HG02798 (cell line): ENCODE results near the gene DNM3.

ENCODE experiments used
- ATAC-seq: cut with Tn5 transposase; IDR thresholded peaks from one replicate; pipeline ENCODE4 v1.9.1; 2021; ENCODE audit warnings: mild to moderate bottlenecking; ENCODE audit not compliant: unreplicated experiment, poor library complexity

DNM3 gene

DNA sequence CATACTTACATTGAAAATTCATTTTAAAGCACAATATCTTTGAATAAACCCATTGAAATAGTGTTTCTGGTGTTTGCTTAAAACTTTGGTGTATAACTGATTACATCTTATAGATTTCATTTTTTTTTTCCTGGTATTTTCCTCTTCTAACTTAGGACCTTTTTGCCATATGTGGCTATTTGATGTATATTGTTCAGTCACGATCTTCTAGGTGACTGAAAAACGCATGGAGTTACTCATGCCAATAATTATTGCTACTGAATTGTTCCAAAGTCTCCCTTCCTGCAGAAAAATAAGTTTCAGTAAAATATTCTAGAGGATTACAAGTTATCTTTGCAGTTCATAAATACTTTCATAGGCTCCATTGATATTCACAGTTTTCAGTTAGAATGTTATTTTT lies 556.3 kb downstream of the DNM3 start:
- no peak for ATAC-seq

DNA sequence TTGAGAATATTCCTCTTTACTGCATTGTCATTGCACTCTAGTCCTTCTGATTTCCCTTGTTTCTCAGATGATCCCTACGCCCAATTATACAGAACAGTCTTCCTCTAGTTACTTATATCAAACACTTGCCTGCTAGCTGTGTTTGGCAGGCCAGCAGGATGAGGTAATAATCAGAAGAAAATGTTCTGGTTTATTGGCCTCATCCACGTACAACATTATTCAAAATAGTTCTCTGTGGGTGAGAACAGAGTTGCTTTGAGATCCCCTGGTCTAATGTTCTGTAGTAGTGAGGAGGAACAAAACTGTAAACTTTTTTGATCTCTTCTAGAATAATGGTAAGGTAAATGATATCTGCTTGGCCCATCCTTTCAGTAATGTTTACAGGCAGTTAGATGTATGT lies 556.9 kb downstream of the DNM3 start:
- no peak for ATAC-seq

DNA sequence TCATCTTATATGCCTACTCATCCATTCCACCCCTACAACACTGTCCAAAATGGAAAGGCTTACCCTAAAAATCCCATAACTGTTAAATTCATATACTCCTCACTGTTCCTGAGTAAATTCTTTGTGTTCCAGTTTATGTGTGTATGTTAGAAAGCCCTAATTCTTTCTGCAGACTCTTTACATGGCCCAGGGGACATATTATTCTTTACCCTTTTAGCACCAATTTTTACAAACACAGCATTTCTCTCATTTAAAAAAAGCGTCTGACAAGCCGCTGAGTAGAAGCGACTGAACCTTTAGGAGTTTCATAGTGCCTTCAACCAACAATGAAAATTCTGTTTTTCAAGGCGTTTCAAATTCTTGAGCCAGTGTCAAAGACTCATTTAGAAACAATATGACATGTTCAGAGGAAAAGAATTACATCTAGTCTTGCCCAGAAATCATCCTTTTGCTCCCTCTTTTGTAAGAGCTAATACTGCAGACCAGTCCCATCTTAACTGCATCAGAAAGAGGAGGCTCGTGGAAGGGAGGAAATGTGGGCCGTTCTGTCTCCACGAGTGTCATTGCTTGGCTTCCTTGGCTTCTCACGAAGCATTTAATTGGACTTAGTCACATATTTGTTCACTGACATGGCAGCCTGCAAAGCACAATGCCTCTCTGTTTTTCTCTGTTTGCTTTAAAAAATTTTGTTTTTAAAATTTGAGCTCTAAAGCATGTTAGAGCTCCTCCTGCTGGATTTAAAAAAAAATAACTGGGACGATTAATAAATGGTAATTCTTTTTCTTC lies 557.9 kb downstream of the DNM3 start:
- no peak for ATAC-seq

DNA sequence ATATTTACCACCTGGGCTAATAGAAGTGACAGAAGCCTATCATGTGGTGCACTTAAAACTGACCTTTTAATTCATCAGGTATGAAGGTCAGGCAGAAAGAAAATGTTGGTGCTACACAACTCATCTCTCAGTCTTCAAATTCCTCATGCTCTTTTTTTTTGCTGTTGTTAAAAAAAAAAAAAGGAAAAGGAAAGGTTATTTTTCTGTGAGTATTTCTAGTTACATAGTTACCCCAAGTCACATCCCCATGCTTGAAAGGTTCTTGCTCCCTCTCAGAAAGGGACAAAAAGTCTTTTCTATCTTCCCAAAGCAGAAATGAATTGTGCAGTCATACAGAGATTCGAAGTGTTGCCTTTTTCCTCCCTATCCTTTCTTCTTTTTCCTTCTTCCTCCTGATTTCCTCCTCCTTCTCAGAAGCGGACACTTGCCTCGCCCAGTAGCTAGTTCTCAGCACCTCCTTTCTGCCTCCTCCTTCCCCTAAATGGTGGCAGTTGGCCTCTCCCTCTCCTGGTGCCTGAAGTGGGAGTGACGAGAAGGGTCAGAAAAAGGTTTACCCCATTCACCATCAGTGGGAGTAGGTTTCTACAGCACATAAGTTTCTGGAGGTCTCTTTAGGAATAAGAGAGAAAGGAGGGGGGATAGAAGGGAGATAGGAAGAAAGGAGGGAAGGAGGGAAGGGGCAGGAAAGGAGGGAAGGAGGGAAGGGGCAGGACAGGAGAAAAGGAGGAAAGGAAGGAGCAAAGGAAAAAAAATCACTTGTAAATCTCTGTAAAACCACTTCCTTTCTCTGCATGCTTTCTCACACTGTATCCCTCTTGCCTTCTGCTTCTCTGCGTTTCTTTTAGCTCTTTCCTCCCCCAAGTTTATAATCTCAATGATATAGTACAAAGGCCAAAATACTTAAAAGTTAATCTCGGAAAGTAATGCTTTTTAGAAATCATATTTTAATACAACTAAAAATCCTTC lies 558.7 kb downstream of the DNM3 start:
- no peak for ATAC-seq

DNA sequence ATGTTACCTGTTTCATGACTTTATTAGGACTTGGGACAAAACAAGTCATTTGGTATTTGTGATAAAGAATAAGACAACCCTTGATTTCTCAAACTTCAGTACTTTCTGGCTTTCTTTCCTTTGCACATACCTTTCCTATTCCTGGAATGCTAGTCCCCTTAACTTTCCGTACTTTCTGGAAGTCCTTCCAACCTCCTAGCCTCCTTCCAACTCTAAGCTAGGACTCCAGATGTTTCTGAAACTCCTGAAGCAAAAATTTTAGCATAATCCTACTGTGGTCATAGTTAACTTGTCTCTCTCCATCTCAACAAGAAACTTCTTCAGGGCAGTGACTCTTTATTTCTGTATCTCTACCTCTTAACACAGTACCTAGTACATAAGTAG lies 559.4 kb downstream of the DNM3 start:
- ATAC-seq = no peak

DNA sequence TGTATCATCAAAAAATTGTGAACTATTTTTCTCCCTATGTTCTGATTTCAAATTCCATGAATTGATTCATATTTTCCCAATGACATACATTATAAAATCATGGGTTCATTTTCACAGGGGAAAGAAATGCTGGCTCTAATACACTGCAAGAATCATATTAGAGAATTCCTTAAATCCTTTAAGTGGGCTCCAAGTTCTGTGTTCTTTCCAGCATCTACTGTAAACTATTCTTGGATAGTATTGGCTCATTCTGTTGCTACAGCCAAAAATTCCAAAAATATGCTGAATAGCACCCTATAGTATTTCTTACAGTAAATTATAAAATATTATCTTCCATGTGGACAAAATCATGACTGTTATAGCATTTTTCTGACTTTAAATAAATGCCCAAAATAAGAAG lies 560.2 kb downstream of the DNM3 start:
- no peak for ATAC-seq

DNA sequence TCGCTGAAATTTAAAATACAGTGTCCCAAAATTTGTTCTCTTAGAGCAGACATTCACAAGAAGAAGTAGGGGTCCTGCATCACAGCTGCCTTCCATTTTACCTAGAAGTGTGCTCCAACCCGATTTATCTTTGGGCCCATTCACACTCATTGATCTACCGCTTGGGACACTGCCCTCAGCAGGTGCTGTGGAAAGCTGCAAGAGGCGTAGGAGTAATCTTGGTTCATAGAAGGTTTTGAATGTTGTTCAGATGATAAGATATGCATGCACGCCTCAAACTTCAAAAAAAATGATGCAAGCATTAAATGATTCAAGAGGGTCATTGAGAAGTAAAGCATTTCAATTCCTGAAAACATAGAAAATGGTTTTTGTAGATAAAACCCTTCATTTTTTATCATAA lies 560.6 kb downstream of the DNM3 start:
- ATAC-seq = no peak

DNA sequence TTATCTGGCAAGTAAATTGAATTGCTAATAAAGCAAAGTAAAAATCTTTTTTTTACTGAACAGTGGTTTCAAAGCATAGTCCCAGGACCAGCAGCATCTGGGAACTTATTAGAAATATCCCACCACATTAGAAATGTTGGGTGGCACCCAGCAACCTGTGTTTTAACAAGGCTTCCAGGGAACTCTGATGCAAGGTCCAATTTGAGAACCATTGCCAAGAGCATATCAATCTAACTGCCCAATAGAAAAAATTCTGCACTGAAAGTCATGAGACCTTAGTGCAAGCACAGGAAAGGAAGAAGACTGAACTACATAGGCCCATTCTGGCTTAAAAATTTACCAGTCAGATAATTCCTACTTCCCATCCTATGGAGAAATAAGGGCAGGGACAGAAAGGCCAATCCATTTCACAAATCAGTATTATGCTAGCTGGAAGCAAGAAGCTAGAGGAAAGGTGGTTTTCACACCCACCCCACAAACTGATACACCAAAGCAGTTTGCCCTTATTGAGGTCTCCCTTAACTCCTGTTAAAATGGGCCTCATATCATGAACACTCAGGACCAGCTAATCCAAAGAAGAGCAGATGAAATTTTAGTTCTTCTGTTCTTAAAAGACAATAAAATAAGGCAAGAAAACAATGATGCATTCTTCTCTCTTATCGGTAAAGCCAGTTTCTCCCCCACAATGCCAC lies 561.7 kb downstream of the DNM3 start:
- no peak for ATAC-seq

DNA sequence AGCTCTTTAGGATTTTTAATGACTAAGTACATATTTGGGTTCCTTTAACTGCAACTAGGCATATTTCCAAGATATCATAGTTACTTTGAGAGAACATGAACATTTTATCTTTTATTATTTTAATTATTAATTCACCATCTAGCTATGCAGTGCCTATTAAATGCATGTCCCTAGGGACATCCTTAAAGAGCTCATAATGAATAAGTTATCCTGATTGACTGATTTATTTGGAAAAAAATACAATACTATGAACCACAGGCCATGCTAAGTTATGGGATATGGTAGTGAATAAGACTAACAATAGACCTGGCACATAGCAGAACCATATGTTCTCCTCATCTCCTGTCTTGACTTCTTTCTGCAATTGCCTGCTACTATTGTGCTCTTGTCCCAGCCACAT lies 562.8 kb downstream of the DNM3 start:
- ATAC-seq = no peak

DNA sequence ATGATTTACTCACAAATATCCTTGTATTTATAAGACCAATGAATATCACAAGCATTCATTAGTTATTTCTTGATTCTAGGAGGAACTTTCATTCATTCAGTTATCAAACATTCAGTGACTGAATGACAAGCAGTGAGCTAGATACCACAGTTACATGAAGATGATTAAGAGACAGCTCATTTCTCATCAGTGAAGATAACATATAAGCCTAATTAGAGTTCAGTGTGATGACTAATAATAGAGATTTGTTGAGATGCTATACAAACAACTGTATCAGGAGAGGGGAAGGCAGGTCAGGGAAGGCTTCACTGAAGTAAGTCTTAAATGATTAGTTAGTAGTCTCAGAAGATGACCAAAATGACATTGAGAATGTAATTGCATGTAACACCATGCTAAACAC lies 564.6 kb downstream of the DNM3 start:
- ATAC-seq = no peak

DNA sequence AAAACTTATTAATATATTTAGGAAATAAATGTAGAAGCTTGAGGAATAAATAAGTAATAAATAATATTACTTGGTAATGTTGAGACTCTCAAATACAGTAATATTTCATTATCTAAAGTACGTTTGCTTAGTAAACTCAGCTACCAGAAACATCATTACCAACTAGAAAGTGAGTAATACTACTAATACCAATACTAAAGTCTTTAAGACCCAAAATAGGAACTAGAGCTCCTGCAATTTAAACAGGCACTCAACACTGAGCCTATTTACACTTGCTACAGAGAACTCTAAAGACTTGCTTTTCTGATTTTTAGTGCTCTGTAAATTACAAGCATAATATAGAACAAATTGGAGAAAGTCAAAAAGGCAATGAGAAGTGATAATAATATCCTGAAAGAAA lies 565.7 kb downstream of the DNM3 start:
- no peak for ATAC-seq

DNA sequence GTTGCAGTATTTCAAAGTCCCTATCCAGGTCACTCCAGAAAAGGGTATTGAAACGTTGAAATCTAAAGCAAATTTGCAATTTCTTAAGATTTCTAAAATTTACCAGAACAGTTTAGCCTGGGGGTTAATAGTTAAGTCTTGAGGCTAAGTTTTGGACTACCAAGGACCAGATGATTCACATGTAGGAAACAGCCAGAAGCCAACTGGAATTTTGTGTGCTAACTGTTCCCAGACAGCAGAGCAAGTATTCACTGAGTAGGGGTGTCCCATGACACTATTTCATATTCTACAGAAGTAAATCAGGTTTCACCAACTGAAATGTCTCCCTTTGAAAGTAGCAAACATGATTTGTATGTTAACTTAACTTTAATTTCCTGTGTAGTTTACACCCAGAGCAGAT lies 567.7 kb downstream of the DNM3 start:
- no peak for ATAC-seq

DNA sequence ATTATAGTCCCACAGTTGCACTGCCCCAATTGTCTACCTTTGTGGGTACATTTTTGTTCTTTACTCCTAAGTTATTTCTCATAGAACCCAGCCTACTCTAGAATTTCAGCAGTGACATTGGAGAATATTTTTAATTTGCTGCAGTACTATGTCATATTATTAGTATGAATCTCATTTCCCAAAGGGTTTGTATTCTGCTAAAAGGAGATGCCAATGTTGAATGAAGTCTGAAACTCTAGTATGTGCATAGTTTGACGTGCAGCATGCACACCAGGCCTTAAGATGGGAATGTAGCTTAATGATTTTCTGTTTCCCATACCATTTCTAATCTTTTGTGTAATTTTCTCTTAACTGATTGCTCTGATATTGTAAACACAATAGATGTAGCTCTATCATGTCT lies 568.7 kb downstream of the DNM3 start:
- ATAC-seq = no peak

DNA sequence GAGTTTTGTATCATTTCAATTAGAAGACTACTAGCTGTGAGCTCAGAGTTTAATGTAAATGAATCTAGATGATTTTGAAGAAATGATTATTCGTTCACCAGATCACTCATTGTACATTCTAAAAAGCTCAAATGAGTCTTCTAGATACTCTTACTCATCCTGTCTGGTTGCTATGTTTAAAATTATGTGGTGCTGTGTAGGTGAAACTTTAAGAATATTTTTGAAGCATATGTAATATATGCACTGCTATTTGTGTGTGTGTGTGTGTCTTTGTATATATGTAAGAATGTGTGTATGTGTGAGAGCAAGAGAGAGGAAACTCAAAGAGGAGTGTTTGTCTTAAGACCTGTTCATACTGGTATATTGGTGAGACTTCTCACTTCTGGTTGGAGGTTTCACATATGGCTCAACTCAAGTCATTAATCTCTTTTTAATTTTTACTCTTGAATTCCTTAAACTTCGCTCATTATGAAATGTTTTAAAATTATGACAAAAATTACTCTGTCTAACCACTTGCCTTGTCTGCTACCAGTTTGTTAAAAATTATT lies 570.6 kb downstream of the DNM3 start:
- no peak for ATAC-seq

DNA sequence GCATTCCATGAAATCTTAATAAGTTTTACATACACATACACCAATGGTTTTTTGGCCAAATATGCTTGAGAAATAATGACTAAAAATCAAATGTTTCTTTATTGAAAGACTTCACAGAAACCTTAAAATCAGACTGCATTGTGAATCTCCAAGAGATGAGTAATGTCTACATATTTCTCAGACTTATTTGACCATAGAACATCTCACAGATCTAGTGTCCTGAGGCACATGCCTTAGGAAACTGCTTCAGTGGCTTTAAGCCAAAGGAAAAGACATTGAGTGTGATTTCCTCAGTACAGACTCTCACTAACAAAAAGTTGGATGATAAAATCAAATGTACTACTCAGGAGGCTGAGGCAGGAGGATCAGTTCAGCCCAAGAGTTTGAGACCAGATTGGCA lies 573.0 kb downstream of the DNM3 start:
- no peak for ATAC-seq

DNA sequence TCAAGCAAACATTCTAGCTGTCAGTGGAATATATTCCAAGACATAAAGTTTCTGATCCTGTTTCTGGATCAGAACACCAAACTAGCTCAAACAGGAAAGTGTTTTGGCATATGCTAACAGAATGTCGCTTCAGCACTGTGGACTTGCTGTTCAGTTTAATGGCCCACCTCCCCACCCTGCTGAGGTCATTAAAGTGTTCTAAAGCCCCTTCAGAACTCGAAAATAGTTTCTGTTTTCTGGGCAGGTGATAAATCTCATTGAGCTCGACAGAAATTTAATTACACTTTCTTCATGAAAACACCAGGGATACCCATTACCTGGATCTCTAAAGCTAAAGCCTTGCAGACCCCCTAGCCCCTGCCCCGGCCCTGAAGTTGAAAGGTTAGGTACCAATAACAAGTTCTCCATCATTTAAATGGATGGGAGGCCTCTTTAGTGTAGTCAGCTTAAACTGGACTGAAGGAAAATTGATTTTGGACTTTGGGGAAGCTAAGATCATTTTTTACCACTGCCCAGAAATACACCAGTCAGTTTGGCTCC lies 575.3 kb downstream of the DNM3 start:
- ATAC-seq = no peak

DNA sequence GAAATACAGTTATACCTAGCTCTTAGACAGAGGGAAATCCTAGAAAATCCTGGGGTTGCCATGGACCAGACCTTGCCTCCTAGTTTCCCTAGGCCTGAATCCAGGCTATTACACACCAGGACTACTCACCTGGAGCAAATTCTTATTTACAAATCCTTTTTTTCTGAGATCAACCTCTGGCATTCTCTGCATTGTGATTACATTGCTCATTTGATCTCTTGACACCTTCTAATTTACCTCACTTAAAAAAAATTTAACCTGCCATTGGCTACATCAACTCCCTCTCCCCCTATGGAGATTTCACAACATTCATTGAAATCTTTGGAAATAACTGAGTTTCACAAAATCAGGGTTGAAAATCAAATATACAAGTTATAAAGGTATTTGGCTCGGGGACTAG lies 576.3 kb downstream of the DNM3 start:
- no peak for ATAC-seq

DNA sequence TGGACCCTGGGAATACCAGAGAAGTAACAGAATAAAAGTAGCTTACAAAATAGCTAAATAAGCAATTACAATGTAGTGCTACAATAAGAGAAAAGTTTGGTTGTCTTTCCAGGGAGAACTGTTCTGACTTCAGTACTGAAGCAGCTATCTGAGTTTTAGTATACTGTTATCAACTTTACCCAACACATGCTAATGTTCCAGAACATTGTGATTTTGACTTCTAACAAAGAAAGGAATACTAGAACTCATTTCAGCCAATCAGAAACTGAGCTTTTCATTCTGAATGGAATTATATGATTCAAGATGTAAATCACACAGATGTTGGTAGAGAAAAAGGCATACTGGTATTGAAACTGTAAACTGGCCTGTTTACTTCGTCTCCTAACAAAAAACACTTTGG lies 579.1 kb downstream of the DNM3 start, which contains the start of gene C1orf105:
TSS of gene C1orf105 (plus strand) at position 301 of the 400 bp plus-strand sequence. CDS start 201 bp downstream, outside the sequence.
- ATAC-seq = no peak

DNA sequence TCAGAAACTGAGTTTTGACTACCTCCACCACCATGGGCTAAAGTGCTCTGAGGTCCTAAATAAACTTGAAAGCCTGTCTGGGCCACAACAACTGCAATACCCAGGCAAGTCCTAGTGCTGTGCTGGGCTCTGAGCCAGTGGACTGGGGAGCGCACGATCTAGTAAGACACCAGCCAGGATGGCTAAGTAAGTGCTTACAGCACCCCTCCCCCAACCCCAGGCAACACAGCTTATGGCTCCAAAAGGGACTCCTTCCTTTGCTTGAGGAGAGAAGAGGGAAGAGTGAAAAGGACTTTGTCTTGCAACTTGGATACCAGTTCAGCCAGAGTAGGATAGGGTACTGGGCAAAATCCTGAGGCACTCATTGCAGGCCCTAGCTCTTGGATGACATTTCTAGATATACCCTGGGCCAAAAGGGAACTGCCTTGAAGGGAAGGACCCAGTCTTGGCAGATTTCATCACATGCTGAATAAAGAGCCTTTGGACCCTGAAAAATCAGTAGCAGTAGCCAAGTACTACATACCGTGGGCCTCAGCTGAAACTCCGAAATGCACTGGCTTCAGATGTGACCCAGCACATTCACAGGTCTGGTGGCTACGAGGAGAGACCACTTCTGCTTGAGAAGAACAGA lies 580.8 kb downstream of the DNM3 start:
- no peak for ATAC-seq

DNA sequence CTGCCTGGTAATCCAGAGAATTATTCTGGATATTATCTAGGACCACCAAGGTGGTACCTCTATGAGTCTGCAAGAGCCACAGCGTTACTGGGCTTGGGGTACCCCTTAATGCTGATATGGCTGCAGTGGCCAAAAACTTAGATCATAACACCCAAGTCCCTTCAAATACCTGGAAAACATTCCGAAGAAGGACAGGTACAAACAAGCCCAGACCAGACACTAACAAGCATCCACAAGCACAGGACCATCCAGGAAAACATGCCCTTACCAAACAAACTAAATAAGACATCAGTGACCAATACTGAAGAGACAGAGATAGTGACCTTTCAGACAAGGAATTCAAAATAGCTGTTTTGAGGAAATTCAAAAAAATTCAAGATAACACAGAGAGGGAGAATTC lies 582.0 kb downstream of the DNM3 start:
- no peak for ATAC-seq
